Liver (tissue), 9 donors: ENCODE measurements around the gene UBTD1. TPM values are rescaled to one million over a fixed set of nuclear protein-coding genes. Genes with fewer than 3 reads are reported as not detected.

Source experiments
- DNase-seq: peaks from one replicate; pipeline ENCODE4 v3.0.0-alpha.2; 2017; ENCODE audit warnings: low spot score
- H3K27ac ChIP-seq, 2 donors: one replicate each; pipeline ENCODE4 v1.7.0; 2013; ENCODE audit warnings: inconsistent platforms in 2 of 2, low read length in 2 of 2, control low read depth in 1 of 2, low read depth in 1 of 2, mild to moderate bottlenecking in 1 of 2
- H3K27me3 ChIP-seq, 4 donors: one replicate each; pipeline versions ENCODE4 v1.6.1 to v1.7.0; 2013; ENCODE audit warnings: low read length in 3 of 4, inconsistent platforms in 1 of 4, mild to moderate bottlenecking in 1 of 4, moderate library complexity in 1 of 4; ENCODE audit not compliant: control insufficient read depth in 4 of 4, insufficient read depth in 4 of 4
- H3K36me3 ChIP-seq, 4 donors: one replicate each; pipeline versions ENCODE4 v1.6.1 to v1.7.0; 2013; ENCODE audit warnings: low read length in 3 of 4, mild to moderate bottlenecking in 3 of 4, low read depth in 1 of 4, moderate library complexity in 1 of 4; ENCODE audit not compliant: control insufficient read depth in 4 of 4, insufficient read depth in 3 of 4
- H3K4me1 ChIP-seq, 4 donors: one replicate each; pipeline versions ENCODE4 v1.6.1 to v1.7.0; 2013; ENCODE audit warnings: low read length in 3 of 4, mild to moderate bottlenecking in 3 of 4, moderate library complexity in 1 of 4; ENCODE audit not compliant: control insufficient read depth in 4 of 4, insufficient read depth in 4 of 4
- H3K4me3 ChIP-seq, 3 donors: one replicate each; pipeline versions ENCODE4 v1.6.1 to v1.7.0; 2013; ENCODE audit warnings: low read length in 3 of 3, control low read depth in 1 of 3, low read depth in 1 of 3, mild to moderate bottlenecking in 1 of 3
- H3K9ac ChIP-seq, 2 donors: one replicate each; pipeline ENCODE4 v1.7.0; 2013; ENCODE audit warnings: low read length in 2 of 2, mild to moderate bottlenecking in 2 of 2, moderate library complexity in 2 of 2, control low read depth in 1 of 2, low read depth in 1 of 2
- H3K9me3 ChIP-seq, 4 donors: one replicate each; pipeline versions ENCODE4 v1.6.1 to v1.7.0; 2013; ENCODE audit warnings: low read length in 3 of 4; ENCODE audit not compliant: control insufficient read depth in 4 of 4
- ATF3 ChIP-seq: IDR thresholded peaks from 2 replicates; pipeline ENCODE4 v1.6.1; 2016; ENCODE audit warnings: antibody characterized with exemption
- EGR1 ChIP-seq, 2 donors: IDR thresholded peaks; 2 replicates each; pipeline ENCODE4 v1.6.1; 2016 to 2018; ENCODE audit warnings: antibody characterized with exemption in 2 of 2, low read depth in 2 of 2
- FOXA2 ChIP-seq: IDR thresholded peaks from 2 replicates; pipeline ENCODE4 v1.6.1; 2016; ENCODE audit warnings: antibody characterized with exemption
- GABPA ChIP-seq, 2 donors: IDR thresholded peaks in 1 of 2; conservative IDR thresholded peaks in 1 of 2; 2 replicates each; pipeline ENCODE4 v1.6.1; 2016; ENCODE audit warnings: antibody characterized with exemption in 2 of 2, mild to moderate bottlenecking in 1 of 2, moderate library complexity in 1 of 2
- HNF4A ChIP-seq, 2 donors: conservative IDR thresholded peaks; 2 replicates each; pipeline ENCODE4 v1.6.1; 2016; ENCODE audit warnings: antibody characterized with exemption in 2 of 2, mild to moderate bottlenecking in 2 of 2
- HNF4G ChIP-seq: IDR thresholded peaks from 2 replicates; pipeline ENCODE4 v1.6.1; 2016; ENCODE audit warnings: antibody characterized with exemption
- NR2F2 ChIP-seq: IDR thresholded peaks from 2 replicates; pipeline ENCODE4 v1.6.1; 2016; ENCODE audit warnings: antibody characterized with exemption
- RAD21 ChIP-seq, 2 donors: IDR thresholded peaks; 2 replicates each; pipeline ENCODE4 v1.6.1; 2016; ENCODE audit warnings: antibody characterized with exemption in 2 of 2, mild to moderate bottlenecking in 2 of 2
- RXRA ChIP-seq, 2 donors: IDR thresholded peaks; 2 replicates each; pipeline ENCODE4 v1.6.1; 2017 to 2018; ENCODE audit warnings: antibody characterized with exemption in 2 of 2, mild to moderate bottlenecking in 1 of 2
- TAF1 ChIP-seq: conservative IDR thresholded peaks from 2 replicates; pipeline ENCODE4 v1.6.1; 2016; ENCODE audit warnings: antibody characterized with exemption, mild to moderate bottlenecking
- WGBS: extraction: QIAGEN DNeasy Blood & Tissue Kit; methylation state at CpG from one replicate; pipeline ENCODE4 v1.1.7; 2013; 5-methylcytosine and 5-hydroxymethylcytosine counted together
- polyA plus RNA-seq, 2 donors: library from polyadenylated mRNA; stranded (reverse) in 1 of 2; unstranded in 1 of 2; fragments of 200-250 nt in 1 of 2; fragments of >200 nt in 1 of 2; fragmentation: Nextera tagmentation in 1 of 2; extraction: Ambion mirVana in 1 of 2; gene quantifications; one replicate each; pipeline versions ENCODE4 v1.2.1 to v1.2.3, GENCODE V29; 2013 to 2015
- total RNA-seq, 2 donors: library from RNA; depleted of rRNA; stranded (reverse); fragments of >200 nt; gene quantifications; one replicate each; pipeline ENCODE4 v1.2.3, GENCODE V29; 2014
- TF ChIP-seq, protein P1 (sequence below): IDR thresholded peaks from 2 replicates; pipeline ENCODE4 v1.6.1; 2016; ENCODE audit warnings: antibody characterized with exemption
- TF ChIP-seq, protein P2 (sequence below): IDR thresholded peaks from 2 replicates; pipeline ENCODE4 v1.6.1; 2016; ENCODE audit warnings: antibody characterized with exemption
- TF ChIP-seq, protein P3 (sequence below): IDR thresholded peaks from 2 replicates; pipeline ENCODE4 v1.6.1; 2016; ENCODE audit warnings: antibody characterized with exemption, mild to moderate bottlenecking
- donor health status: healthy.
- donor health status: healthy.
- donor health status: healthy.
- donor health status: healthy.
- donor health status: healthy.

UBTD1 gene
- total and polyA plus RNA-seq, 4 donors, result 2.7 to 11.0 (median 9.3) TPM

GRCh38 chr10:97505152-97505551, 6.4 kb downstream of the UBTD1 start (continued):
- TF ChIP-seq FOXA2 (no peak), NR2F2 (no peak), HNF4G (no peak)

DNA sequence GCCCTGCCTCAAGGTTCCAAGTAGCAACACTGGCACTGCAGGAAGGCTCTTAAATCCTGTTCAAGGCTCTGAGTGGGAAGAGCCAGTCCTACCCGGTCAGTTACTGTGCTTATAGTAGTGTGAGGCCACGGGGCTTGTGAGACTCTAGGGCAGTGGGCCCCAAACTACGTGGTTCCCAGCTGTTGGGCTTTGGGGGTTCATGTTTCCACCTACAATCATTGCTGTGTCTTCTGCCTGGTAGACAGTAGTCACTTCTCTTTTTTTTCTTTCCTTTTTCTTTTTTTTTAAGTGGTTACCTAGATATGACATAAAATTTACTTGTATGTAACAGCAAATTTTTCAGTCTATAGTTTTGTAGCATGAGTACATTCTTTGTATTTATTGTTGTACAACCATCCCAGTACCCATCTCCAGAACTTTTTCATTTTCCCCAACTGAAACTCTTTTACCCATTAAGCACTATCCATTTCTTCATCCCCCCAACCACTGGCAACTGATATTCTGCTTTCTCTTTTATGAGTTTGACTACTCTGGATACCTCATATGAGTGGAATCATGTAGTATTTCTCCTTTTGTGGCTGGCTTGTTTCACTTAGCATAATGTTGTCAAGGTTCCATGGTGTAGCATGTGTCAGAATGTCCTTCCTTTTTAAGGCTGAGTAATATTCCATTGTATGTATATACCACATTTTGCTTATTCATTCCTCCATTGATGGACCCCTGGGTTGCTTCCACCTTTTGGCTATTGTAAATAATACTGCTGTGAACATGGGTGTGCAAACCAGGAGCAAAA, 7.7 kb downstream of the UBTD1 start:
- Histone ChIP-seq H3K27ac (no peak overlapping the region), H3K4me3 (no peak overlapping the region), H3K36me3 (no peaks in the 10 kb centered on the region), H3K9ac (no peak overlapping the region), H3K9me3 (no peaks in the 10 kb centered on the region), H3K4me1 (peaks cover 0 to 4% (median 0%) of the 10 kb centered on the region in 4 donors), H3K27me3 (no peaks in the 10 kb centered on the region)
- TF ChIP-seq RXRA (IDR thresholded peaks at IDR 0.05) (no peak), GABPA (IDR thresholded peaks at IDR 0.05 in 1 of 2, conservative IDR thresholded peaks at IDR 0.05 in 1 of 2) (no peak), FOXA2 (no peak), HNF4G (no peak), RAD21 (IDR thresholded peaks at IDR 0.05) (no peak), HNF4A (conservative IDR thresholded peaks at IDR 0.05) (no peak), NR2F2 (no peak), TAF1 (no peak), ATF3 (no peak)
- TF ChIP-seq, protein P1, sequence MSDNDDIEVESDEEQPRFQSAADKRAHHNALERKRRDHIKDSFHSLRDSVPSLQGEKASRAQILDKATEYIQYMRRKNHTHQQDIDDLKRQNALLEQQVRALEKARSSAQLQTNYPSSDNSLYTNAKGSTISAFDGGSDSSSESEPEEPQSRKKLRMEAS, result no peak
- TF ChIP-seq, protein P2, sequence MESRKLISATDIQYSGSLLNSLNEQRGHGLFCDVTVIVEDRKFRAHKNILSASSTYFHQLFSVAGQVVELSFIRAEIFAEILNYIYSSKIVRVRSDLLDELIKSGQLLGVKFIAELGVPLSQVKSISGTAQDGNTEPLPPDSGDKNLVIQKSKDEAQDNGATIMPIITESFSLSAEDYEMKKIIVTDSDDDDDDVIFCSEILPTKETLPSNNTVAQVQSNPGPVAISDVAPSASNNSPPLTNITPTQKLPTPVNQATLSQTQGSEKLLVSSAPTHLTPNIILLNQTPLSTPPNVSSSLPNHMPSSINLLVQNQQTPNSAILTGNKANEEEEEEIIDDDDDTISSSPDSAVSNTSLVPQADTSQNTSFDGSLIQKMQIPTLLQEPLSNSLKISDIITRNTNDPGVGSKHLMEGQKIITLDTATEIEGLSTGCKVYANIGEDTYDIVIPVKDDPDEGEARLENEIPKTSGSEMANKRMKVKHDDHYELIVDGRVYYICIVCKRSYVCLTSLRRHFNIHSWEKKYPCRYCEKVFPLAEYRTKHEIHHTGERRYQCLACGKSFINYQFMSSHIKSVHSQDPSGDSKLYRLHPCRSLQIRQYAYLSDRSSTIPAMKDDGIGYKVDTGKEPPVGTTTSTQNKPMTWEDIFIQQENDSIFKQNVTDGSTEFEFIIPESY, result no peak
- TF ChIP-seq, protein P3, sequence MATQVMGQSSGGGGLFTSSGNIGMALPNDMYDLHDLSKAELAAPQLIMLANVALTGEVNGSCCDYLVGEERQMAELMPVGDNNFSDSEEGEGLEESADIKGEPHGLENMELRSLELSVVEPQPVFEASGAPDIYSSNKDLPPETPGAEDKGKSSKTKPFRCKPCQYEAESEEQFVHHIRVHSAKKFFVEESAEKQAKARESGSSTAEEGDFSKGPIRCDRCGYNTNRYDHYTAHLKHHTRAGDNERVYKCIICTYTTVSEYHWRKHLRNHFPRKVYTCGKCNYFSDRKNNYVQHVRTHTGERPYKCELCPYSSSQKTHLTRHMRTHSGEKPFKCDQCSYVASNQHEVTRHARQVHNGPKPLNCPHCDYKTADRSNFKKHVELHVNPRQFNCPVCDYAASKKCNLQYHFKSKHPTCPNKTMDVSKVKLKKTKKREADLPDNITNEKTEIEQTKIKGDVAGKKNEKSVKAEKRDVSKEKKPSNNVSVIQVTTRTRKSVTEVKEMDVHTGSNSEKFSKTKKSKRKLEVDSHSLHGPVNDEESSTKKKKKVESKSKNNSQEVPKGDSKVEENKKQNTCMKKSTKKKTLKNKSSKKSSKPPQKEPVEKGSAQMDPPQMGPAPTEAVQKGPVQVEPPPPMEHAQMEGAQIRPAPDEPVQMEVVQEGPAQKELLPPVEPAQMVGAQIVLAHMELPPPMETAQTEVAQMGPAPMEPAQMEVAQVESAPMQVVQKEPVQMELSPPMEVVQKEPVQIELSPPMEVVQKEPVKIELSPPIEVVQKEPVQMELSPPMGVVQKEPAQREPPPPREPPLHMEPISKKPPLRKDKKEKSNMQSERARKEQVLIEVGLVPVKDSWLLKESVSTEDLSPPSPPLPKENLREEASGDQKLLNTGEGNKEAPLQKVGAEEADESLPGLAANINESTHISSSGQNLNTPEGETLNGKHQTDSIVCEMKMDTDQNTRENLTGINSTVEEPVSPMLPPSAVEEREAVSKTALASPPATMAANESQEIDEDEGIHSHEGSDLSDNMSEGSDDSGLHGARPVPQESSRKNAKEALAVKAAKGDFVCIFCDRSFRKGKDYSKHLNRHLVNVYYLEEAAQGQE, result no peak
- WGBS, result 85% methylated on average over 3 of the region's 3 CpGs
- DNase-seq, result no peak

DNA sequence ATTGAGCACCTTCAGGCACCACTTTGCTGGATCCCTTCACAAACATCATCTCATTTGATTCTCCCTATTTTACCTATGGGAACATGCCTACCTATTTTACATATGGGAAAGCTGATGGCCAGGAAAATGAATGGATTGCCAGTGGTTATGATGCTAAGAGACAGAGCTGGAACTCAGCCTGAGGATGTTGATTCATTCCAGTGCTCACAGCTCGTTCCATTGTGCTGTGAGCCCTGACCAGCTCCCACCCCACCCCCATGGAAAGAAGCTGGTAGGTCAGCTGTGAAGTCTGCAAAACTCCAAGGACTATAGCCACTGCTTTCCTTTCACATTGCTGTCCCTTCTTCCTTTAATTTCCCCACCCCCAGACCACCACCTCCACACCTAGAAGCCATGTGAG, 9.6 kb downstream of the UBTD1 start:
- TF ChIP-seq TAF1 (no peak), EGR1 (IDR thresholded peaks at IDR 0.05; ENCODE audit: low read depth in 2 of 2) (no peak)
- TF ChIP-seq, protein P3, result no peak
- H3K4me3 ChIP-seq, result no peak overlapping the region
- H3K27me3 ChIP-seq, result no peaks in the 10 kb centered on the region
- no peak overlapping the region for H3K9ac ChIP-seq
- H3K9me3 ChIP-seq, result no peaks in the 10 kb centered on the region
- H3K36me3 ChIP-seq, result no peaks in the 10 kb centered on the region
- no peak for DNase-seq
- 84% methylated on average over 1 of the region's 1 CpG for WGBS
- H3K27ac ChIP-seq, result no peak overlapping the region
- H3K4me1 ChIP-seq, result peaks cover 0 to 4% (median 1%) of the 10 kb centered on the region in 4 donors
